Endothelial cell of umbilical vein (primary cell): ENCODE data around the gene RASA1. TPM values are rescaled to one million over a fixed set of nuclear protein-coding genes. Genes with fewer than 3 reads are reported as not detected.

Source experiments
- BruUV-seq: library from RNA; stranded (reverse); fragments of 400-500 nt; replicated peaks from 2 replicates; lab custom pipeline; 2021; lab: Mats Ljungman, UMichigan
- CTCF ChIA-PET: fragments of 300-600, 350-600 bp; sonication (Branson Sonifier 250); formaldehyde crosslinking; loops from one replicate; lab custom pipeline; 2021; ENCODE audit warnings: antibody characterized with exemption, inconsistent platforms; lab: Charles Lee
- POLR2A ChIA-PET: fragments of 300-600, 350-600 bp; sonication (Branson Sonifier 250); formaldehyde crosslinking; loops from one replicate; lab custom pipeline; 2021; ENCODE audit warnings: antibody characterized with exemption, inconsistent platforms; lab: Charles Lee
- DNase-seq: peaks from one replicate; pipeline ENCODE4 v3.0.0-alpha.2; 2011; ENCODE audit warnings: low read depth, low spot score
- FAIRE-seq: peaks from 2 replicates; lab custom pipeline; 2011; peaks lifted over from hg19 to GRCh38; lab: Jason Lieb, UNC
- H2AFZ ChIP-seq: 2 replicates; pipeline ENCODE4 v1.6.0; 2012; ENCODE audit warnings: low read depth, low read length, control low read depth, inconsistent platforms
- H3K27ac ChIP-seq: 2 replicates; pipeline ENCODE4 v1.5.1; 2011; ENCODE audit warnings: low read depth, mild to moderate bottlenecking, control low read depth, low read length, moderate library complexity; ENCODE audit not compliant: insufficient read depth
- H3K27me3 ChIP-seq, 2 experiments: 2 replicates each; pipeline versions ENCODE4 v1.6.0 to v1.6.1; 2011; ENCODE audit warnings: low read length in 2 of 2, mixed read lengths in 1 of 2; ENCODE audit not compliant: control insufficient read depth in 2 of 2, insufficient read depth in 2 of 2
- H3K36me3 ChIP-seq, 2 experiments: 2 replicates in 1 of 2; 3 replicates in 1 of 2; pipeline ENCODE4 v1.5.1; 2011; ENCODE audit warnings: low read length in 2 of 2, mild to moderate bottlenecking in 1 of 2, moderate library complexity in 1 of 2; ENCODE audit not compliant: control insufficient read depth in 2 of 2, insufficient read depth in 2 of 2; ENCODE audit errors: extremely low read depth in 1 of 2
- H3K4me1 ChIP-seq: 3 replicates; pipeline ENCODE4 v1.5.1; 2011; ENCODE audit warnings: mild to moderate bottlenecking, low read length; ENCODE audit not compliant: control insufficient read depth, insufficient read depth; ENCODE audit errors: extremely low read depth
- H3K4me2 ChIP-seq: 2 replicates; pipeline ENCODE4 v1.6.1; 2011; ENCODE audit warnings: low read length, control low read depth, mixed read lengths; ENCODE audit not compliant: insufficient read depth
- H3K4me3 ChIP-seq, 3 experiments: fragments of 200-600 bp in 1 of 3; sonication (generic), shearing (Covaris generic) in 1 of 3; replicated peaks in 1 of 3; 2 replicates each; pipeline ENCODE4 v1.5.1; 2011 to 2016; ENCODE audit warnings: control low read depth in 3 of 3, low read length in 3 of 3, mild to moderate bottlenecking in 2 of 3, inconsistent platforms in 1 of 3, low read depth in 1 of 3, moderate library complexity in 1 of 3; ENCODE audit not compliant: insufficient read depth in 1 of 3
- H3K79me2 ChIP-seq: 2 replicates; pipeline ENCODE4 v1.6.0; 2012; ENCODE audit warnings: low read length, inconsistent platforms; ENCODE audit not compliant: control insufficient read depth, insufficient read depth
- H3K9ac ChIP-seq: replicated peaks from 2 replicates; pipeline ENCODE3; 2011; ENCODE audit warnings: low read length, control low read depth; ENCODE audit not compliant: insufficient read depth; ENCODE audit errors: extremely low read depth
- H3K9me1 ChIP-seq: replicated peaks from 3 replicates; pipeline ENCODE4 v1.6.0; 2011; ENCODE audit warnings: mild to moderate bottlenecking, low read length; ENCODE audit not compliant: control insufficient read depth, insufficient read depth; ENCODE audit errors: extremely low read depth
- H3K9me3 ChIP-seq: replicated peaks from 2 replicates; pipeline ENCODE4 v1.5.1; 2012; ENCODE audit warnings: low read length, inconsistent platforms; ENCODE audit not compliant: control insufficient read depth, insufficient read depth
- H4K20me1 ChIP-seq: replicated peaks from 2 replicates; pipeline ENCODE3; 2011; ENCODE audit warnings: mild to moderate bottlenecking, low read length; ENCODE audit not compliant: control insufficient read depth, insufficient read depth; ENCODE audit errors: extremely low read depth
- CTCF ChIP-seq, 2 donors: IDR thresholded peaks; 1 replicate in 1 of 2; 2 replicates in 1 of 2; pipeline ENCODE4 v1.5.1; 2011; ENCODE audit warnings: low read length in 2 of 2, mild to moderate bottlenecking in 2 of 2, moderate library complexity in 2 of 2, control low read depth in 1 of 2, inconsistent platforms in 1 of 2, low read depth in 1 of 2; ENCODE audit not compliant: insufficient read depth in 1 of 2; ENCODE audit errors: extremely low read depth in 1 of 2
- EZH2 ChIP-seq: IDR thresholded peaks from 2 replicates; pipeline ENCODE4 v1.6.1; 2012; ENCODE audit warnings: borderline replicate concordance, low read depth, mild to moderate bottlenecking, moderate library complexity, low read length, inconsistent platforms; ENCODE audit not compliant: severe bottlenecking
- FOS ChIP-seq: IDR thresholded peaks from 2 replicates; pipeline ENCODE4 v1.6.1; 2011; ENCODE audit warnings: mild to moderate bottlenecking, low read length, moderate library complexity, borderline replicate concordance; ENCODE audit not compliant: insufficient read depth
- GATA2 ChIP-seq: IDR thresholded peaks from 2 replicates; pipeline ENCODE4 v1.7.0; 2011; ENCODE audit warnings: low read depth, mild to moderate bottlenecking, moderate library complexity, mixed read lengths, low read length; ENCODE audit not compliant: insufficient read length, insufficient read depth
- JUN ChIP-seq: IDR thresholded peaks from 2 replicates; pipeline ENCODE4 v1.6.1; 2011; ENCODE audit warnings: borderline replicate concordance, low read depth; ENCODE audit not compliant: insufficient read length, insufficient read depth
- MAX ChIP-seq: IDR thresholded peaks from 2 replicates; pipeline ENCODE4 v1.6.1; 2011; ENCODE audit not compliant: insufficient read depth, insufficient read length
- MYC ChIP-seq: IDR thresholded peaks from one replicate; pipeline ENCODE4 v1.6.1; 2011; ENCODE audit warnings: mild to moderate bottlenecking, low read depth, low read length
- POLR2A ChIP-seq: IDR thresholded peaks from 2 replicates; pipeline ENCODE4 v1.6.1; 2012; ENCODE audit warnings: low read depth, mild to moderate bottlenecking, control low read depth, low read length
- POLR2AphosphoS5 ChIP-seq: IDR thresholded peaks from 2 replicates; pipeline ENCODE4 v1.6.1; 2012; ENCODE audit warnings: low read depth, mild to moderate bottlenecking, control low read depth, low read length, moderate library complexity; ENCODE audit not compliant: insufficient read depth
- dilution Hi-C: fragments of 300-500 bp; cut with MboI; formaldehyde crosslinking; loops from one replicate; pipeline ENCODE4 v1.15.0; 2019; ENCODE audit warnings: low sequenced_read_pairs; ENCODE audit not compliant: extremely low pct_ligation_motif_present
- intact Hi-C: fragments of 100-400 bp; cut with micrococcal nuclease; formaldehyde crosslinking; loops from one replicate; pipeline ENCODE4 v1.10.0; 2022
- polyA plus RNA-seq, 4 experiments: library from polyadenylated mRNA; depleted of rRNA in 3 of 4; stranded (reverse) in 3 of 4; unstranded in 1 of 4; fragments of >200 nt; gene quantifications; 2 replicates each; pipeline versions ENCODE4 v1.2.1 to v1.2.3, GENCODE V29; 2011 to 2012; ENCODE audit warnings: missing spikeins in 1 of 4
- total RNA-seq: library from RNA; stranded (reverse); gene quantifications from 2 replicates; pipeline ENCODE4 v1.2.3, GENCODE V29; 2021

The RASA1 gene
- total and polyA plus RNA-seq, 2 donors (not counting 3 experiments of a cell fraction or from before 2014, with no cell fraction given) = 23.1 to 42.0 TPM

- ChIA-PET CTCF (interaction anchor here (0.9 to 3.0 kb wide), 5 partner anchors 17 to 197 kb away, joined by 3 to 36 read pairs (median 7); no protein-coding TSS in a partner anchor), POLR2A (interaction anchor here (0.8 to 1.6 kb wide), 4 partner anchors 72 to 146 kb away, joined by 3 to 7 read pairs (median 4); no protein-coding TSS in a partner anchor)
- DNase-seq (no peak), FAIRE-seq (no peak)
- H3K27ac ChIP-seq = peak overlapping the region; percentile 77
- H3K27me3 ChIP-seq = peaks cover 0 to 2% of the 10 kb centered on the region in 2 experiments
- peak overlapping the region; percentile 98 for H3K4me2 ChIP-seq
- H3K9me3 ChIP-seq = no peaks in the 10 kb centered on the region
- peak overlapping the region; percentile 85 for H3K9ac ChIP-seq
- H3K36me3 ChIP-seq = no peaks in the 10 kb centered on the region
- H3K79me2 ChIP-seq = peaks cover 41% of the 10 kb centered on the region
- no peak for TF ChIP-seq GATA2
- no peak for TF ChIP-seq MAX
- no peak for TF ChIP-seq JUN
- TF ChIP-seq FOS = no peak
- TF ChIP-seq EZH2 = no peak
- no peak for TF ChIP-seq CTCF (IDR thresholded peaks at IDR 0.05; ENCODE audit: extremely low read depth in 1 of 2, insufficient read depth in 1 of 2, low read depth in 1 of 2, low read length in 2 of 2)
- TF ChIP-seq POLR2AphosphoS5 = no peak
- TF ChIP-seq MYC = no peak
- no peak for TF ChIP-seq POLR2A
- no peaks in the 10 kb centered on the region for H4K20me1 ChIP-seq
- peak overlapping the region; percentile 75 to 92 (median 89) for H3K4me3 ChIP-seq
- intact Hi-C loops (loop anchor here (1.0 kb wide), 3 partner anchors 72 to 147 kb away; no protein-coding TSS in a partner anchor), dilution Hi-C loops (no loop called here)
- BruUV-seq = TSS peak; percentile 79
- peaks cover 13% of the 10 kb centered on the region for H3K4me1 ChIP-seq
- H3K9me1 ChIP-seq = no peaks in the 10 kb centered on the region
- H2AFZ ChIP-seq = peak overlapping the region; percentile 86
Measured at GRCh38 chr5:87266914-87267573, 639 bp upstream of the RASA1 start.
